Myometrial cell (primary cell): ENCODE measurements around the gene ISLR. TPM values are rescaled to one million over a fixed set of nuclear protein-coding genes. Genes with fewer than 3 reads are reported as not detected.

Experiments used
- total RNA-seq: library from RNA; depleted of rRNA; stranded (reverse); fragments of >200 nt; gene quantifications from 2 replicates; pipeline ENCODE4 v1.2.3, GENCODE V29; 2015

ISLR gene, protein sequence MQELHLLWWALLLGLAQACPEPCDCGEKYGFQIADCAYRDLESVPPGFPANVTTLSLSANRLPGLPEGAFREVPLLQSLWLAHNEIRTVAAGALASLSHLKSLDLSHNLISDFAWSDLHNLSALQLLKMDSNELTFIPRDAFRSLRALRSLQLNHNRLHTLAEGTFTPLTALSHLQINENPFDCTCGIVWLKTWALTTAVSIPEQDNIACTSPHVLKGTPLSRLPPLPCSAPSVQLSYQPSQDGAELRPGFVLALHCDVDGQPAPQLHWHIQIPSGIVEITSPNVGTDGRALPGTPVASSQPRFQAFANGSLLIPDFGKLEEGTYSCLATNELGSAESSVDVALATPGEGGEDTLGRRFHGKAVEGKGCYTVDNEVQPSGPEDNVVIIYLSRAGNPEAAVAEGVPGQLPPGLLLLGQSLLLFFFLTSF
- total RNA-seq, result 136 and 187 TPM in 2 replicates

DNA sequence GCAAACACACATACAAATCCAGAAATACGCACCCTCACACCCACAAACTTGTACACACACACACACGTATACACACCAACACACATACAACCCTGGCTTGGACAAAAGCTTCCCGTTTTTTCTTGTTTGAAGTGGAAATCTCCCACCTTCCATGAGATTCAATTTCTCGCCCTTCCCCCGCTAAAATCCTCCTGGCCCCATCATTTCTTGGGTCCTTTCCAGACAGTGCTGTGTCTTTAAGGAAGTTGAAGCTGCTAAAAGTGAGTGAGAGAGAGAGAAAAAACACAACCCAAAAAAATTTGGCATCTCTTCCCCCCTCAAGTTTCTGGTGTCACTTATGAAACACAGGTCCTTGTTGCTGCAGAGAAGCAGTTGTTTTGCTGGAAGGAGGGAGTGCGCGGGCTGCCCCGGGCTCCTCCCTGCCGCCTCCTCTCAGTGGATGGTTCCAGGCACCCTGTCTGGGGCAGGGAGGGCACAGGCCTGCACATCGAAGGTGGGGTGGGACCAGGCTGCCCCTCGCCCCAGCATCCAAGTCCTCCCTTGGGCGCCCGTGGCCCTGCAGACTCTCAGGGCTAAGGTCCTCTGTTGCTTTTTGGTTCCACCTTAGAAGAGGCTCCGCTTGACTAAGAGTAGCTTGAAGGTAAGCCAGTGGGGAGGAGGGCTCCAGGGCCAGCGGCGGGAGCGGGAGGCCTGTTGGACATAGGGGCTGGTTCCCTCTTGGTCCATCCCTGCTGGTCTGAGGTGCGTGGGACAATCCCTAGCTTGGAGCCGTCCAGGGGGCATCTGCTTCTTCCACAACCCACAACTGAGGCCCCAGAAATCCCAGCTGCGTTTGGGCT, at the start of gene ISLR:
TSS of gene ISLR (plus strand) at position 331 of the 839 bp plus-strand sequence. CDS start 1,149 bp downstream, outside the sequence.

DNA sequence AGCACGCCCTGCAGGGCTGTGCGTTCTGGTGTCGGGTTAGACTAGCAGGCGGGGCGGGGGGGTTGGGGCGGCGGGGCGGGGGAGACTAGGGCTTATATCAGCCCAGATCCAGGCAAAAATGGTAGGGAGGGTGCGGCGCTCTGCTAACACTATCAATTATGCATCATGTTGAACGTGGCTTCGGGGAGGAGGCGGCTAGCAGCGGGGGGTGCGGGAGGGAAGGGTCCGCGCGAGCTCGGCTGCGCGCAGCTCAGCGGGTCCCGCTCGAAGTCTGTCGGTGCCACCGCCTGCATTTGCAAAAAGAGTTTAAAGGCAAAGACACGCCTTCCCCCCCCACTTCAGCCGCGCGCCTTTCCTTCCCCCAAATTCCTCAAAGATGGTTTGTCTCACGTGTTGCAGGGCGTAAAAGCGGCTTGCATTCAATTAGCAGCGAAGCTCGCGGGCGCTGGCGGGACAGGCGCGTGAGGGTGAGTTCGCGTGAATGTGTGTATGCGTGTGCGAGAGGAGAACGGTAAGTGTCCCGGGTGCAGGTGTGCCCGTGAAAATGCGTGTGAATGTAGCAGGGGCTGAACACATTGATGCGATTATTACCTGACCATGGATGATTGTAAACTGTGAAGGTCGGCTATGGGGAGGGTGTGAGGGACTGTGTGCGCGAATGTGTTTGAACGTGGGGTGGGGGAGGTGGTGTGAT, 43.2 kb upstream of the ISLR start, which contains the start of gene ISLR2:
TSS of gene ISLR2 (plus strand) at position 432 of the 694 bp plus-strand sequence. CDS start 2,169 bp downstream, outside the sequence.

DNA sequence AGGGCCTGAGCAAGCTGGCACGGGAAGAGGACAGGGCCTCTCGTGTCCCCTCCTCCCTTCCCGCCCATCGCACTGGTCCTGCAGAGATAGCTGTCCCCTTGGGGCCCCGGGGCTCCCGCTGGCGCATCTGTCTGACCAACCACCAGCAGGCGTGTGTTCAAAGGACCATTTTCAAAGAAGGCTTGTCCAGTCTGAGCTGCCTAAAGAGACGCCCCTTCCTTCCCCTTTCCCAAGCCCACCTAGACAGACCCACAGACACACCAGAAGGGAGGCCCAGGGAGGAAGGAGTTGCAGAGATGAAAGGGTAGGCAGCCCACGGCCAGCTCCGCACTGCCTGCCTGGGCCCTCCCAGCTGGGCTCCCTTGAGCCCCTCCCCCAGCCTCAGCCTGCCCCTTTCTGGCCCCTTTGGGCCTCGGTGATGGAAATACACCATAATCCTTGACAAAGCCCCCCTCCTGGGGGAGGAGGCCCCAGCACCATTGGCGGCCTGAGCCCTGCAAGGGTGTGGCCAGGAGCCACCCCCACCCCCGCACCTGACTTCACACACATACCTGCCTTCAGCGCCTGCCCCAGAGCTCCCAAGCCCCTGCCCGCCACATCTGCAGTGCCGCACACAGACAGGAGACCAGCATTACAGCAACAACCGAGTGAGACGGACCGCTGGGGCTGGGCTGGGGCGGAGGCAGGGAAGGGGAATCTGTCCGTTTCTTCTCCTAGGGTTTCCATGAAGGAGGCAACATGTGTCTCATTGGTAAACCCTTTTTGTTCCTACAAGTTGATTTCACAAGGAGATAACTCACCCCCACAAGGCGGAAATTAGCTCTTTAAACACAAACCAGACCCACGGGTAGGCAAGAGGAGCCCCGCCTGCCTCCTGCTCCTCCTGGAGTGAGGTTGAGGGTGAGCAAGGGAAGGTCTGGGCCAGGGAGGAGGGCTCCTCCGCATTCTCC, 29.2 kb downstream of the ISLR start, which contains the start of gene STRA6:
TSS of gene STRA6 (minus strand) at position 336 of the 950 bp plus-strand sequence. CDS start 520 bp downstream, outside the sequence.

Other genes with a start within 250 kb of the ISLR start
- gene LOXL1, start 247.2 kb upstream of the ISLR start, total RNA-seq, result 43.4 and 44.7 TPM in 2 replicates
- gene STOML1, start 181.4 kb upstream of the ISLR start, total RNA-seq, result 20.8 and 23.7 TPM in 2 replicates
- 48.1 and 50.2 TPM in 2 replicates for gene PML, start 179.0 kb upstream of the ISLR start, total RNA-seq
- gene GOLGA6A, start 91.2 kb upstream of the ISLR start, total RNA-seq, result not detected in 2 replicates
- 0.18 TPM in 1 of 2 replicates, not detected in the other for gene ISLR2, start 43.1 kb upstream of the ISLR start, total RNA-seq
- 9.4 and 11.2 TPM in 2 replicates for gene STRA6, start 29.1 kb downstream of the ISLR start, total RNA-seq
- 0.29 and 1.6 TPM in 2 replicates for gene CCDC33, start 62.6 kb downstream of the ISLR start, total RNA-seq
- gene CYP11A1, start 193.9 kb downstream of the ISLR start, total RNA-seq, result 0.53 and 3.2 TPM in 2 replicates